ENCODE measurements around the gene ZNF532.

ZNF532 gene

GRCh38 chr18:58983260-58984155 is 118.8 kb downstream of the ZNF532 start:
- Histone ChIP-seq H3K4me3 (ENCODE audit: low read depth in 1 of 2, low read length in 2 of 2) (no peak overlapping the region), H3K27ac (ENCODE audit: low read length) (no peak overlapping the region), H4K20me1 (ENCODE audit: insufficient read depth, low read length) (no peaks in the 10 kb centered on the region), H3K9ac (ENCODE audit: low read depth, low read length) (no peak overlapping the region), H2AFZ (ENCODE audit: low read depth, low read length) (no peak overlapping the region), H3K9me3 (ENCODE audit: insufficient read depth, low read length, severe bottlenecking) (no peaks in the 10 kb centered on the region), H3K4me2 (ENCODE audit: insufficient read depth, low read length) (no peak overlapping the region), H3K4me1 (ENCODE audit: insufficient read depth, low read length) (no peaks in the 10 kb centered on the region), H3K27me3 (ENCODE audit: insufficient read depth, low read length, poor library complexity) (no peaks in the 10 kb centered on the region), H3K36me3 (ENCODE audit: insufficient read depth, low read length) (no peaks in the 10 kb centered on the region), H3K79me2 (ENCODE audit: insufficient read depth, low read length) (no peaks in the 10 kb centered on the region)
- no peak for ATAC-seq (ENCODE audit: insufficient read depth, low read depth)
- TF ChIP-seq CTCF (IDR thresholded peaks at IDR 0.05; ENCODE audit: borderline replicate concordance, extremely low read depth, low read length, poor library complexity, severe bottlenecking), result no peak
- TF ChIP-seq EZH2 (IDR thresholded peaks at IDR 0.05; ENCODE audit: borderline replicate concordance, low read depth, low read length, severe bottlenecking), result no peak
- DNase-seq, result no peak

GRCh38 chr18:58988600-58988999 is 123.9 kb downstream of the ZNF532 start:
- no peaks in the 10 kb centered on the region for H4K20me1 ChIP-seq (ENCODE audit: insufficient read depth, low read length)
- DNase-seq, result no peak
- no peak overlapping the region for H3K4me3 ChIP-seq (ENCODE audit: low read depth in 1 of 2, low read length in 2 of 2)

GRCh38 chr18:58989184-58989759 is 124.6 kb downstream of the ZNF532 start:
- DNase-seq, result no peak
- Histone ChIP-seq H3K9me3 (ENCODE audit: insufficient read depth, low read length, severe bottlenecking) (no peaks in the 10 kb centered on the region), H2AFZ (ENCODE audit: low read depth, low read length) (no peak overlapping the region), H3K79me2 (ENCODE audit: insufficient read depth, low read length) (no peaks in the 10 kb centered on the region), H3K27me3 (ENCODE audit: insufficient read depth, low read length, poor library complexity) (no peaks in the 10 kb centered on the region), H3K36me3 (ENCODE audit: insufficient read depth, low read length) (no peaks in the 10 kb centered on the region), H3K4me3 (ENCODE audit: low read depth in 1 of 2, low read length in 2 of 2) (no peak overlapping the region), H3K27ac (ENCODE audit: low read length) (no peak overlapping the region), H3K9ac (ENCODE audit: low read depth, low read length) (no peak overlapping the region), H4K20me1 (ENCODE audit: insufficient read depth, low read length) (no peaks in the 10 kb centered on the region), H3K4me2 (ENCODE audit: insufficient read depth, low read length) (no peak overlapping the region), H3K4me1 (ENCODE audit: insufficient read depth, low read length) (no peaks in the 10 kb centered on the region)
- TF ChIP-seq CTCF (IDR thresholded peaks at IDR 0.05; ENCODE audit: borderline replicate concordance, extremely low read depth, low read length, poor library complexity, severe bottlenecking), result no peak
- ATAC-seq (ENCODE audit: insufficient read depth, low read depth), result no peak

More at GRCh38 chr18:58988600-58988999, 123.9 kb downstream of the ZNF532 start:
- H3K9me3 ChIP-seq (ENCODE audit: insufficient read depth, low read length, severe bottlenecking), result no peaks in the 10 kb centered on the region
- H3K79me2 ChIP-seq (ENCODE audit: insufficient read depth, low read length), result no peaks in the 10 kb centered on the region
- H3K4me1 ChIP-seq (ENCODE audit: insufficient read depth, low read length), result no peaks in the 10 kb centered on the region
- H3K27me3 ChIP-seq (ENCODE audit: insufficient read depth, low read length, poor library complexity), result no peaks in the 10 kb centered on the region
- H2AFZ ChIP-seq (ENCODE audit: low read depth, low read length), result no peak overlapping the region
- no peak for ATAC-seq (ENCODE audit: insufficient read depth, low read depth)
- no peaks in the 10 kb centered on the region for H3K36me3 ChIP-seq (ENCODE audit: insufficient read depth, low read length)
- TF ChIP-seq EZH2 (IDR thresholded peaks at IDR 0.05; ENCODE audit: borderline replicate concordance, low read depth, low read length, severe bottlenecking), result no peak
- TF ChIP-seq CTCF (IDR thresholded peaks at IDR 0.05; ENCODE audit: borderline replicate concordance, extremely low read depth, low read length, poor library complexity, severe bottlenecking), result no peak
- H3K27ac ChIP-seq (ENCODE audit: low read length), result no peak overlapping the region
- H3K9ac ChIP-seq (ENCODE audit: low read depth, low read length), result no peak overlapping the region
- H3K4me2 ChIP-seq (ENCODE audit: insufficient read depth, low read length), result no peak overlapping the region

Data from DND-41 (cell line).